ENCODE results near the gene ADAM33. TPM values are rescaled to one million over a fixed set of nuclear protein-coding genes. Genes with fewer than 3 reads are reported as not detected.

The ADAM33 gene
- total and polyA plus RNA-seq, 2 of the 8 experiments (the other 6 are each of a cell fraction or from before 2014, with no cell fraction given) = 4.2 to 6.0 TPM

GRCh38 chr20:3699037-3699436, 17.2 kb upstream of the ADAM33 start:
- Histone ChIP-seq H3K9ac (replicated peaks in 1 of 4; ENCODE audit: extremely low read depth in 1 of 4, low read depth in 3 of 4, low read length in 3 of 4) (no peak overlapping the region), H3K14ac (ENCODE audit: insufficient read length) (no peak overlapping the region), H4K8ac (ENCODE audit: extremely low read depth, insufficient read depth, low read length) (peak overlapping the region; percentile 25; the same call in 1 of the 2 replicates), H2BK5ac (ENCODE audit: low read depth, low read length) (no peak overlapping the region), H3K4me3 (ENCODE audit: extremely low read depth in 1 of 4, insufficient read depth in 2 of 4, low read depth in 3 of 4, low read length in 4 of 4) (no peak overlapping the region), H4K20me1 (replicated peaks in 1 of 2; ENCODE audit: control insufficient read depth in 1 of 2, insufficient read depth in 2 of 2, low read length in 2 of 2) (no peaks in the 10 kb centered on the region), H3K23me2 (ENCODE audit: low read depth, low read length) (no peaks in the 10 kb centered on the region), H2BK15ac (ENCODE audit: low read length) (no peak overlapping the region), H4K5ac (ENCODE audit: insufficient read length, low read depth, low read length) (no peak overlapping the region), H3K4ac (replicated peaks; ENCODE audit: insufficient read length, low read depth, low read length) (no peak overlapping the region), H3K56ac (replicated peaks; ENCODE audit: insufficient read length, low read depth, low read length) (no peak overlapping the region), H3K36me3 (ENCODE audit: control insufficient read depth in 2 of 4, insufficient read depth in 4 of 4, low read length in 3 of 4) (no peaks in the 10 kb centered on the region), H3K4me2 (ENCODE audit: insufficient read depth in 1 of 2, low read depth in 2 of 2, low read length in 2 of 2) (no peak overlapping the region), H2BK12ac (ENCODE audit: low read depth, low read length) (no peak overlapping the region), H3K23ac (ENCODE audit: insufficient read length) (no peak overlapping the region), H2BK120ac (replicated peaks; ENCODE audit: low read depth, low read length) (no peak overlapping the region), H3K9me3 (ENCODE audit: insufficient read depth in 2 of 2, low read depth in 1 of 2, low read length in 1 of 2) (peaks cover 4 to 6% of the 10 kb centered on the region in 2 experiments; a peak in 2 of 4 replicates), H3K27ac (ENCODE audit: low read depth, low read length) (no peak overlapping the region), H2BK20ac (ENCODE audit: low read length) (no peak overlapping the region), H4K91ac (replicated peaks; ENCODE audit: insufficient read length, low read length) (no peak overlapping the region), H3K18ac (ENCODE audit: extremely low read depth, low read length) (no peak overlapping the region), H3K4me1 (replicated peaks in 1 of 4; ENCODE audit: control insufficient read depth in 3 of 4, insufficient read depth in 4 of 4, low read length in 3 of 4) (no peaks in the 10 kb centered on the region), H3K79me1 (ENCODE audit: low read depth, low read length) (no peaks in the 10 kb centered on the region), H3K27me3 (replicated peaks in 1 of 4; ENCODE audit: control insufficient read depth in 3 of 4, extremely low read depth in 1 of 4, insufficient read depth in 3 of 4, low read length in 3 of 4) (no peaks in the 10 kb centered on the region), H3K79me2 (ENCODE audit: control insufficient read depth in 1 of 2, insufficient read depth in 2 of 2, low read length in 2 of 2) (no peaks in the 10 kb centered on the region), H2AFZ (ENCODE audit: low read length) (no peak overlapping the region), H2AK5ac (ENCODE audit: low read depth, low read length) (no peak overlapping the region)
- FAIRE-seq = no peak
- POLR2A ChIA-PET (ENCODE audit: partially characterized antibody) = interaction anchor here (0.7 to 1.4 kb wide), 2 partner anchors 32 to 180 kb away, joined by 3 read pairs; no protein-coding TSS in a partner anchor
- no peak for DNase-seq (ENCODE audit: low read depth in 1 of 2, low spot score in 2 of 2)
- 89% methylated on average over 8 of the region's 16 CpGs; no CpG with 5 or more reads in 1 of the 2 experiments for WGBS, 2 experiments (ENCODE audit: extremely low coverage in 1 of 2, insufficient coverage in 1 of 2, insufficient read length in 1 of 2, insufficient replicate concordance in 2 of 2, low coverage in 1 of 2, low lambda C conversion rate in 2 of 2, missing lambda C conversion rate in 1 of 2)
- CTCF ChIA-PET (ENCODE audit: partially characterized antibody) = interaction anchor here (1.0 to 45.1 kb wide), 5 partner anchors 1 to 156 kb away, joined by 3 to 1432 read pairs (median 6); partner anchors contain the start of genes ADAM33 and SIGLEC1
- no peak for TF ChIP-seq NRF1 (IDR thresholded peaks at IDR 0.05; ENCODE audit: low read depth, low read length)
- TF ChIP-seq RBBP5 (IDR thresholded peaks at IDR 0.05; ENCODE audit: borderline replicate concordance, low read depth, low read length) = no peak
- no peak for TF ChIP-seq GABPA (IDR thresholded peaks at IDR 0.05; ENCODE audit: borderline replicate concordance, insufficient read depth, low read length)
- TF ChIP-seq TCF12 (IDR thresholded peaks at IDR 0.05; ENCODE audit: low read depth, low read length) = no peak

All from H1 (cell line).